ENCODE measurements around the gene SNRPB2. TPM values are rescaled to one million over a fixed set of nuclear protein-coding genes. Genes with fewer than 3 reads are reported as not detected.

SNRPB2 gene
- polyA plus RNA-seq, 3 donors: 25.2 to 66.3 (median 62.3) TPM

- no peaks in the 10 kb centered on the region for H4K20me1 ChIP-seq (ENCODE audit: insufficient read depth, low read length)
- H3K9me3 ChIP-seq (replicated peaks in 1 of 2; ENCODE audit: control insufficient read depth in 1 of 2, insufficient read depth in 1 of 2, low read length in 2 of 2): no peaks in the 10 kb centered on the region
- no peaks in the 10 kb centered on the region for H3K27me3 ChIP-seq (ENCODE audit: control insufficient read depth in 2 of 2, insufficient read depth in 2 of 2, low read length in 2 of 2)
- Mint-ChIP-seq H3K36me3 (no peaks in the 10 kb centered on the region), H3K27me3 (ENCODE audit: low read depth in 3 of 3) (peaks cover 0 to 6% (median 2%) of the 10 kb centered on the region in 3 donors), H3K4me3 (no peak overlapping the region), H3K4me1 (no peaks in the 10 kb centered on the region), H3K27ac (no peak overlapping the region), H3K9me3 (peaks cover 2 to 9% (median 3%) of the 10 kb centered on the region in 7 donors)
- no peaks in the 10 kb centered on the region for H3K36me3 ChIP-seq (replicated peaks in 1 of 2; ENCODE audit: control insufficient read depth in 1 of 2, insufficient read depth in 2 of 2, low read length in 2 of 2)
- no peaks in the 10 kb centered on the region for H3K4me1 ChIP-seq (ENCODE audit: control insufficient read depth in 1 of 2, insufficient read depth in 2 of 2, low read length in 2 of 2)
- TF ChIP-seq CTCF (IDR thresholded peaks at IDR 0.05): no peak
- no peak for DNase-seq
- H3K9ac ChIP-seq (ENCODE audit: insufficient read depth, low read length, poor library complexity, severe bottlenecking): no peak overlapping the region
- H3K27ac ChIP-seq (ENCODE audit: low read depth in 1 of 2, low read length in 2 of 2): no peak overlapping the region
- intact Hi-C loops (cut with micrococcal nuclease): no loop called here
- no peak overlapping the region for H2AFZ ChIP-seq (ENCODE audit: insufficient read depth, low read depth, low read length, poor library complexity, severe bottlenecking)
- no peak overlapping the region for H3K4me2 ChIP-seq (replicated peaks; ENCODE audit: extremely low read depth, low read length, poor library complexity, severe bottlenecking)
- WGBS (ENCODE audit: insufficient coverage): no CpG with 5 or more reads among the region's 1 CpG
- H3K79me2 ChIP-seq (ENCODE audit: insufficient read depth, low read length): no peaks in the 10 kb centered on the region
- H3K4me3 ChIP-seq (replicated peaks in 1 of 3; ENCODE audit: low read depth in 2 of 3, low read length in 3 of 3): no peak overlapping the region
These were observed 46.1 kb downstream of the SNRPB2 start for GRCh38 chr20:16775961-16776360.

- intact Hi-C loops (cut with micrococcal nuclease): no loop called here
- no peaks in the 10 kb centered on the region for H3K36me3 ChIP-seq (replicated peaks in 1 of 2; ENCODE audit: control insufficient read depth in 1 of 2, insufficient read depth in 2 of 2, low read length in 2 of 2)
- 80% methylated on average over 1 of the region's 1 CpG for WGBS (ENCODE audit: insufficient coverage)
- no peaks in the 10 kb centered on the region for H3K27me3 ChIP-seq (ENCODE audit: control insufficient read depth in 2 of 2, insufficient read depth in 2 of 2, low read length in 2 of 2)
- DNase-seq: no peak
- H3K9ac ChIP-seq (ENCODE audit: insufficient read depth, low read length, poor library complexity, severe bottlenecking): no peak overlapping the region
- H4K20me1 ChIP-seq (ENCODE audit: insufficient read depth, low read length): no peaks in the 10 kb centered on the region
- H3K4me2 ChIP-seq (replicated peaks; ENCODE audit: extremely low read depth, low read length, poor library complexity, severe bottlenecking): no peak overlapping the region
- TF ChIP-seq CTCF (IDR thresholded peaks at IDR 0.05): no peak
- H3K4me3 ChIP-seq (replicated peaks in 1 of 3; ENCODE audit: low read depth in 2 of 3, low read length in 3 of 3): no peak overlapping the region
- no peaks in the 10 kb centered on the region for H3K79me2 ChIP-seq (ENCODE audit: insufficient read depth, low read length)
- H3K27me3 Mint-ChIP-seq (ENCODE audit: low read depth in 3 of 3): peaks cover 0 to 4% (median 2%) of the 10 kb centered on the region in 3 donors
- peaks cover 2 to 11% (median 5%) of the 10 kb centered on the region in 7 donors for H3K9me3 Mint-ChIP-seq
- no peak overlapping the region for H3K27ac ChIP-seq (ENCODE audit: low read depth in 1 of 2, low read length in 2 of 2)
- H3K36me3 Mint-ChIP-seq: no peaks in the 10 kb centered on the region
- H3K4me1 ChIP-seq (ENCODE audit: control insufficient read depth in 1 of 2, insufficient read depth in 2 of 2, low read length in 2 of 2): no peaks in the 10 kb centered on the region
- no peak overlapping the region for H3K27ac Mint-ChIP-seq
- H3K9me3 ChIP-seq (replicated peaks in 1 of 2; ENCODE audit: control insufficient read depth in 1 of 2, insufficient read depth in 1 of 2, low read length in 2 of 2): no peaks in the 10 kb centered on the region
- no peak overlapping the region for H3K4me3 Mint-ChIP-seq
- H2AFZ ChIP-seq (ENCODE audit: insufficient read depth, low read depth, low read length, poor library complexity, severe bottlenecking): no peak overlapping the region
- no peaks in the 10 kb centered on the region for H3K4me1 Mint-ChIP-seq
These were observed 47.3 kb downstream of the SNRPB2 start for GRCh38 chr20:16777126-16777525.
